NCI-H1092 treated with DMSO at 0.1 percent for 48 hours (cell line): ENCODE data around the gene PYM1.

ENCODE experiments used
- DNase-seq: peaks from one replicate; lab custom pipeline; 2025; lab: John Stamatoyannopoulos, UW

The PYM1 gene

GRCh38 chr12:55927588-55928502, at the start of gene PYM1:
PYM1 (minus strand) TSS chr12:55927894; CDS start chr12:55927761, 133 bp downstream.
- DNase-seq = peak; percentile 39

DNA sequence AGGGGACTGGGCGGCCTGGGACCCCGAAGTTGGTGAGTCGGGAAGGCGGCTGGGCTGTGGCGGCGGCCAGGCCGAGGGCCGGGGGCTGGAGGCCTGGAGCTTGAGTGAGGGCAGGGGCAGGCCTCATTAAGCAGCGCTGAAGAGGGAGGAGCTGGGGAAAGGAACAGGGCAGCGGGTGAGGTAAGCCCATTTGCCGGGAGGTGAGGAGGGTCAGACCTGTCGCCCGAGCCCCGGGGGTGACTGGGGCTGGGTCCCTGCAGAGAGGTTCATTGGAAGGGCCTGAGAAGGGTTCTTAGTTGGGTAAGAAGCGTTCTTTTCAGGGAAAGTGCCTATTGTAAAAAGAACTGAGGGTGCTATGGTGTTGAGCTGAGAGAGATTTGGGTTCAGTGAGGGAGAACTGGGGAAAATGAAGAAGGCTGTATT, 46.6 kb upstream of the PYM1 start:
- no peak for DNase-seq

DNA sequence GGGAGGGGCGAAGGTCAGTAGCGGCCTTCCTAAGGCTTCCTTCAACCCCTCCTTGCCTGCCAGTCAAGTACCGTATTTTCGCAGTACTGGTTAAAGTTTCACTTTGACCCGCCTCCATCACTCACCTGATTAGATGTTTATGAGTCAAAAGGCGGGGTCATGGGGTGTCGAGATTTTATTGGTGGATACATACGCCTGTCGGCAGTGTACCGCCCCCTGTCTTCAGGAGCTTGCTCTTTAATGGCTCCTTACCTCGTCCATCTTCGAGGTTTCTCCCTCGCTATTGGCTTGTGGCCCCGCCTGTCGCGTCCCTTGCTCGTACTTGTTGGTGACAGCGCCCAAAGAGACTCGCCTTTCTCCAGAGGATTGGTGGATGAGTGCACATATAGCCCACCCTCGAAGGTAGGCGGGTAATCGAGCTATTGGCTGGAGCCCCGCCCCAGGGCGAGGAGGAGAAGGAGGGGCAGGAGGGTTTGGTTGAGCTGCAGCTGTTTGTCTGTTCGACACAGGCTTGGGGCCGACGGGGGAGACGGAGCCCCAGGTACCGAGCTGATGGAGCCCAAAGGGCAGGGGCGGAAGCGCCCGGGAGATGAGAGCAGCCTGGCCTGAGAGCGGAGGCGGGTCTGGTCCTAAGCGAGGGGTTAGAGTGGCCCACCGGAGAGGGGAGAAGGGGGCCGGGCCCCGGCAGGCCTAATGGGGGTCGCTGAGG, 46.1 kb upstream of the PYM1 start, which contains the start of gene RAB5B:
Gene RAB5B, plus strand, starts transcription at position 480 of the 709 bp plus-strand sequence. CDS start 12,883 bp downstream, outside the sequence.
- DNase-seq = peak; percentile 100

- DNase-seq = no peak
These were observed 45.4 kb upstream of the PYM1 start for GRCh38 chr12:55972911-55973598.

DNA sequence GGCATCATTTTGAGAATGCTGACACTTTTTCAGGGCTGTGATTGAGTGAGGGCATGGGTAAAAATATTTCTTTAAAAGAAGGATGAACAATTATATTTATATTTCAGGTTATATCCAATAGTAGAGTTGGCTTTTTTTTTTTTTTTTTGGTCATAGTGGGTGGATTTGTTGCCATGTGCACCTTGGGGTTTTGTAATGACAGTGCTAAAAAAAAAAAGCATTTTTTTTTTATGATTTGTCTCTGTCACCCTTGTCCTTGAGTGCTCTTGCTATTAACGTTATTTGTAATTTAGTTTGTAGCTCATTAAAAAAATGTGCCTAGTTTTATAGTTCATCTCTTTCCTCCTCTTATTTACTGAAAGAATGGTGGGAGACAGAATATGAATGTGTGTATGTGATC, 44.8 kb upstream of the PYM1 start:
- no peak for DNase-seq

DNA sequence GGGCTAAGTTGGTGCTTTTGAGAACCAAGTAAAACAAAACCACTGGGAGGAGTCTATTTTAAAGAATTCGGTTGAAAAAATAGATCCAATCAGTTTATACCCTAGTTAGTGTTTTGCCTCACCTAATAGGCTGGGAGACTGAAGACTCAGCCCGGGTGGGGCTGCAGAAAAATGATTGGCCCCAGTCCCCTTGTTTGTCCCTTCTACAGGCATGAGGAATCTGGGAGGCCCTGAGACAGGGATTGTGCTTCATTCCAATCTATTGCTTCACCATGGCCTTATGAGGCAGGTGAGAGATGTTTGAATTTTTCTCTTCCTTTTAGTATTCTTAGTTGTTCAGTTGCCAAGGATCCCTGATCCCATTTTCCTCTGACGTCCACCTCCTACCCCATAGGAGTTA, 44.3 kb upstream of the PYM1 start:
- no peak for DNase-seq

DNA sequence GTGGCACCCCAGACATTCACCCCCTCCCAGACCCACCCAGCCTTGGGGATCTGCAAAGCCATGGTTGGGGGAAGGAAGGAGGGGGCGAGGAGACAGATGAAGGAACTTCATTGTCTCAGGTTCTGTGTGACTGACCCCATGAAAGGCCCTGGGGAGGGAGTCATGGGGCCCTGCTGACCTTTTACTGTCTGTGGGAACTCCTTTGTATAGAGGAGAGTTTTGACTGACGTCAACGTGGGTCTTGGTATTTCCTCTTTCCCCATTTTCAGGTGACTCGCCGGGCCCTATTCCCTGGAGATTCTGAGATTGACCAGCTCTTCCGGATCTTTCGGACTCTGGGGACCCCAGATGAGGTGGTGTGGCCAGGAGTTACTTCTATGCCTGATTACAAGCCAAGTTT, 43.1 kb upstream of the PYM1 start:
- DNase-seq = no peak

GRCh38 chr12:55969356-55969755, 41.7 kb upstream of the PYM1 start:
- DNase-seq = no peak

GRCh38 chr12:55966408-55967281, 39.0 kb upstream of the PYM1 start, which contains the start of gene CDK2:
CDK2 (plus strand) TSS chr12:55966830; CDS start chr12:55967009, 179 bp downstream.
- peak; percentile 42 for DNase-seq

GRCh38 chr12:55965941-55966407, 38.3 kb upstream of the PYM1 start, which contains the start of gene PMEL:
PMEL (minus strand) TSS chr12:55966042; CDS start chr12:55966011, 31 bp downstream.
- no peak for DNase-seq

- no peak for DNase-seq
These were observed 37.5 kb upstream of the PYM1 start for GRCh38 chr12:55965240-55965639.

DNA sequence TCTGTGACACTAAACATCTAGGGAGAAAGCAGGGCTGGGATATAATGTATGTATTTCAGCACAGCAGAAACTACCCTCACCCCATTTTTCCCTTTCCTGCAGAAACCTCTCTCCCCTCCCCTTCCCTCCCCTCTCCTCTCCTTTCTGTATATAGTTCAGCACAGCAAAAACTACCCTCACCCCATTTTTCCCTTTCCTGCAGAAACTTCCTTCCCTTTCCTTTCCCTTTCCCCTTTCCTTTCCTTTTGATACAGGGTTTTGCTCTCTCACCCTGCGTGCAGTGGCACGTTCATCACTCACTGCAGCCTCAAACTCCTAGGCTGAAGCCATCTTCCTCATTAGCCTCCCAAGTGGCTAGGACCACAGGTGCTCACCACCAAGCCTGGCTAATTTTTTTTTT, 36.1 kb upstream of the PYM1 start:
- no peak for DNase-seq

- DNase-seq = no peak
These were observed 29.6 kb upstream of the PYM1 start for GRCh38 chr12:55957106-55957859.

DNA sequence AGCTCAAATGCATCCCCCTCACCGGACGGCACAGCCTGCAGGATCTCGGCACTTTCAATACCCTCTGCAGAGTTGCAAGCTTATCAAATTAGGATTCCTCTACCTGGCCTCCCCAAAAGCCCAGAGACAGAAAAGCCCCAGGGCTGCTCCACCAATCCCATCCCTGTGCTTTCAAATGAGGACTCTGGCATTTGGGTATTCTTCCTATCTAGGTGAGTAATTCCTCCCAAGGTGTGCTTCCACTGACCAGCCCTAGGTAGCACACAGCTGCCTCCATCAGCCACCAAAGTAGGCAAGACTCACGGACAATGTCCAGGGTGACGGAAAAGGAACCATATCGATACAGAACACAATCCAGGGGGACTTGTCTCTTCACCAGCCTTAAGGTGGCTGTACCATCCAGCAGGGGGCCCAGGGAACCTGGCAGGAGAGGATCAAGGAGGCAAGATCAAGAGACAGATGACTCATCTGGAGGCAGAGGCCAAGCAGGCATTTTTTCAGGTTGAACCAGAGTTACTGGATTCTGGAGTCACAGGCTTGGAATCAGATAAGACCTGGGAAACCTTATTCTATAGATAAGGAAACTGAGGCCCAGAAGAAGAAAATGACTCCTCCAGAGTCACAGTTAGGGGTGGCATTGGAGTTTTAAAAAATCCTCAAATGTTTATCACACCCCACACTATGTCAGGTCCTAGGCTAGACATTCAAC, 28.3 kb upstream of the PYM1 start:
- DNase-seq = no peak

DNA sequence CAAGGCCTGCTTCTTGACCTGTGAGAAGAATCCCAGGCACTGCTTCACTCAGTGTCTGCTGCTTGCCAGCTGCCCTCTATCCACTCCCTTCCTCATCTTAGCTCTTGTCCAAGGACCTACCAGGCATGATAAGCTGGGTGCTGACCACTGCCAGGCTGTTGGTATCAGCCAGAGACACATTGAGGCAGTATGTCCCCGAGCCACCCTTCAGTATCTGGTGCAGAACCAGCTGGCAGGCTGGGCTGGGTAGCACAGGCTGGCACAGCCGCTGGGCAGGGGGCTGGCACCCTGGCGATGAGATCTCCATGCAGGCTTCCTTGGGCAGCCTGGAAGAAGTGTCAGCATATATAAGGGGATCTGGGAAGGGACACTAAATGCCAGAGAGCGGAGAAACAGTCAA, 27.6 kb upstream of the PYM1 start:
- no peak for DNase-seq

DNA sequence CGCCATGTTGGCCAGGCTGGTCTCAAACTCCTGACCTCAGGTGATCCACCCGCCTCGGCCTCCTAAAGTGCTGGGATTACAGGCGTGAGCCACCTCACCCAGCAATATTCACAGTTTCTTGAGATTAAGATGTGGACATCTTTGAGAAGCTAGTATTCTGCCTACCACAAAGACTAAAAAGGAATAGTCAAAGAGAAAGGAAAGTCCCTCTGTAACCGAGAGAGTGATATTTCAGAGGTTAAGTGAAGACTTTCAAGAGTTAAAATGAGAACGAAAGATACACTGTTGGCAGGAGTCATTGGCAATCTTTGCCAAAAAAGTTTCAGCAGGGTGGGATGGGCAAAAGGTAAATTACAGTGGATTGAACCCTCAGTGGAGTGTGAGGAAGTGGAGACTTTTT, 18.9 kb upstream of the PYM1 start:
- no peak for DNase-seq

DNA sequence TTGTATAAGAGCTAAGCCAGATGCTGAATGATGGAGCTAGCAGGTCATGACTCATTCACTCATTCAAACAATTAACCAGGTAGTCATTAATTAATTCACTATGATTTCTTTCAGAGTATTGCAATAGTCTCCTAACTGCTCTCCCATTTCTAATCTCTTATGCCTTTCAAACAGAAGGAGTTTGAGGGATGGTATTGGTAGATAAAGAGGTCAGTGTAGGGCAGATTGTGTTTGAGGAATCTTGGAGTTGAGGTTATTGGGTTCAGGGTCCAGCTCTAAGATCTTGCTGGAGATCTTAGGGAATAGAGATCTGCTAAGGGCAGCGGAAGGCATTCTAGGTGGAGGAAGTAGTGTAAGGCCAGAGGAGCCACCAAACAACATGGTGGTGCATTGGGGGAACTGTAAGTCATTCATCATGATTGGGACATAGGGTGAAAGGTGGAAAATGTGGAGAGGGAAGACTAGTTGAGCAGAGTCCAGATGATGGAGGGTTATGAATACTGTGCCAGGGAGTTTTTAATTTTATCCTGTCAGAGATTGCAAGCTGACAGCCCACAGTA, 15.0 kb upstream of the PYM1 start:
- no peak for DNase-seq

DNA sequence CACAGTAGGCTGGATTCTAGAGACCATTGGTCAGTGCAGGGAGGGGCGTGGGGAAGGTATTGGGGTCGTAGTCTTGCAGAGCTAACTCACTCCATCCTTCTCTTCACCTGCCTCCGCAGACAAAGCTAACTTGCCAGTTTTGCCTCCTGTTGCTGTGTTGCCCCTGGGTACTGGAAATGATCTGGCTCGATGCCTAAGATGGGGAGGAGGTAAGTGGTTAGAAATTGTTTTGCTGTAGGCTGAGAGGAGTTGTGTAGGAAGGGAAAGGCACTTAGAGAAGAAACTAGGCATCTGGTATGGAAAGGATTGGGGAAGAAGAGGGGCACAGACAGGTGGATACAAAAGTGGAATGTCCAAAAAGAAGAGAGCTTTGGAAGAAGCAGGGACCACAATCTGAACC, 14.4 kb upstream of the PYM1 start:
- DNase-seq = no peak

GRCh38 chr12:55940065-55940732, 12.5 kb upstream of the PYM1 start:
- DNase-seq = peak; percentile 57
